Neural cell (in vitro differentiated cells): ENCODE results near the gene GINS3. TPM values are rescaled to one million over a fixed set of nuclear protein-coding genes. Genes with fewer than 3 reads are reported as not detected.
"Not testable (repeated sequence)": the region's sequence is repeated elsewhere in the genome, so short reads cannot be mapped to it uniquely, and the experiment has no call there.

Source experiments
- H2AFZ ChIP-seq: fragments of 200-600, 300-800 bp; sonication (generic), shearing (Covaris generic); 2 replicates; pipeline ENCODE4 v1.6.0; 2014; ENCODE audit warnings: low read depth, mild to moderate bottlenecking, antibody characterized with exemption, low read length, moderate library complexity
- H3F3A ChIP-seq: fragments of 200-600 bp; shearing (Covaris generic); 2 replicates; pipeline ENCODE4 v1.6.1; 2016; ENCODE audit warnings: mild to moderate bottlenecking, moderate library complexity, mixed read lengths, antibody characterized with exemption, low read length; ENCODE audit not compliant: insufficient read depth, poor library complexity, severe bottlenecking
- H3K27ac ChIP-seq: fragments of 200-600, 300-800 bp; sonication (generic), shearing (Covaris generic); 2 replicates; pipeline ENCODE4 v1.5.1; 2014; ENCODE audit warnings: mild to moderate bottlenecking, low read length, moderate library complexity
- H3K27me3 ChIP-seq: fragments of 300-800, 200-600 bp; sonication (generic), shearing (Covaris generic); 2 replicates; pipeline ENCODE4 v1.6.0; 2014; ENCODE audit warnings: mild to moderate bottlenecking, low read depth, low read length, moderate library complexity; ENCODE audit not compliant: insufficient read depth
- H3K36me3 ChIP-seq: fragments of 300-800, 200-600 bp; sonication (generic), shearing (Covaris generic); 2 replicates; pipeline ENCODE4 v1.5.1; 2014; ENCODE audit warnings: mild to moderate bottlenecking, antibody characterized with exemption, low read length, moderate library complexity; ENCODE audit not compliant: insufficient read depth
- H3K4me2 ChIP-seq: fragments of 300-800, 200-600 bp; sonication (generic), shearing (Covaris generic); 2 replicates; pipeline ENCODE4 v1.6.0; 2014; ENCODE audit warnings: mild to moderate bottlenecking, low read length
- H3K4me3 ChIP-seq: fragments of 300-800, 200-600 bp; sonication (generic), shearing (Covaris generic); 2 replicates; pipeline ENCODE4 v1.5.1; 2014; ENCODE audit warnings: mild to moderate bottlenecking, low read length, moderate library complexity
- H3K79me2 ChIP-seq: fragments of 200-600 bp; shearing (Covaris generic); replicated peaks from 2 replicates; pipeline ENCODE4 v1.6.0; 2014; ENCODE audit warnings: mild to moderate bottlenecking, low read length, moderate library complexity; ENCODE audit not compliant: insufficient read depth
- H3K9ac ChIP-seq: fragments of 300-800, 200-600 bp; sonication (generic), shearing (Covaris generic); 2 replicates; pipeline ENCODE4 v1.6.1; 2016; ENCODE audit warnings: mild to moderate bottlenecking, low read length, mixed read lengths
- H3K9me2 ChIP-seq: fragments of 200-600 bp; shearing (Covaris generic); 2 replicates; pipeline ENCODE4 v1.6.1; 2016; ENCODE audit warnings: mild to moderate bottlenecking, low read length, mixed read lengths; ENCODE audit not compliant: insufficient read depth
- H3K9me3 ChIP-seq: fragments of 200-600, 300-800 bp; sonication (generic), shearing (Covaris generic); 2 replicates; pipeline ENCODE4 v1.6.1; 2016; ENCODE audit warnings: mild to moderate bottlenecking, mixed run types, low read length, moderate library complexity, mixed read lengths
- H4K20me1 ChIP-seq: fragments of 200-600 bp; shearing (Covaris generic); 2 replicates; pipeline ENCODE4 v1.6.1; 2016; ENCODE audit warnings: mild to moderate bottlenecking, mixed run types; ENCODE audit not compliant: insufficient read depth
- CTCF ChIP-seq: fragments of 450-650 bp; IDR thresholded peaks from 2 replicates; pipeline ENCODE4 v1.5.1; 2014; ENCODE audit warnings: antibody characterized with exemption, mild to moderate bottlenecking, moderate library complexity; ENCODE audit not compliant: poor library complexity, severe bottlenecking
- EP300 ChIP-seq: fragments of 450-650 bp; conservative IDR thresholded peaks from 2 replicates; pipeline ENCODE4 v1.6.1; 2014; ENCODE audit warnings: antibody characterized with exemption, mild to moderate bottlenecking, moderate library complexity; ENCODE audit not compliant: poor library complexity, severe bottlenecking
- EZH2 ChIP-seq: fragments of 200-600, 300-800 bp; shearing (Covaris generic), sonication (generic); IDR thresholded peaks from 2 replicates; pipeline ENCODE4 v1.6.1; 2014; ENCODE audit warnings: antibody characterized with exemption, low read length, borderline replicate concordance, mild to moderate bottlenecking; ENCODE audit not compliant: insufficient read depth, poor library complexity, severe bottlenecking
- MXI1 ChIP-seq: fragments of 450-650 bp; conservative IDR thresholded peaks from 2 replicates; pipeline ENCODE4 v1.6.1; 2014; ENCODE audit warnings: antibody characterized with exemption, mild to moderate bottlenecking; ENCODE audit not compliant: poor library complexity, severe bottlenecking
- POLR2AphosphoS5 ChIP-seq: IDR thresholded peaks from 2 replicates; pipeline ENCODE4 v1.6.1; 2012
- RAD21 ChIP-seq: fragments of 450-650 bp; conservative IDR thresholded peaks from 2 replicates; pipeline ENCODE4 v1.6.1; 2014; ENCODE audit warnings: antibody characterized with exemption, mild to moderate bottlenecking, moderate library complexity
- REST ChIP-seq: IDR thresholded peaks from 2 replicates; pipeline ENCODE4 v1.6.1; 2012; ENCODE audit warnings: borderline replicate concordance
- SMC3 ChIP-seq: fragments of 450-650 bp; conservative IDR thresholded peaks from 2 replicates; pipeline ENCODE4 v1.6.1; 2014; ENCODE audit warnings: antibody characterized with exemption, mild to moderate bottlenecking, moderate library complexity; ENCODE audit not compliant: poor library complexity
- TAF1 ChIP-seq: IDR thresholded peaks from 2 replicates; pipeline ENCODE4 v1.6.1; 2012; ENCODE audit warnings: low read depth
- polyA plus RNA-seq: library from polyadenylated mRNA; depleted of rRNA; stranded (reverse); fragments of >200 nt; gene quantifications from 2 replicates; pipeline ENCODE4 v1.2.3, GENCODE V29; 2014

The GINS3 gene
- polyA plus RNA-seq, 1 donor from 2014 or later = 4.3 TPM

GRCh38 chr16:58415961-58416360, 23.7 kb downstream of the GINS3 start:
- H2AFZ ChIP-seq, H4K20me1 ChIP-seq, H3K9me2 ChIP-seq, H3K9me3 ChIP-seq, H3K9ac ChIP-seq, H3K36me3 ChIP-seq, H3K27me3 ChIP-seq, H3F3A ChIP-seq, H3K4me2 ChIP-seq, H3K4me3 ChIP-seq, H3K27ac ChIP-seq, H3K79me2 ChIP-seq: not testable (repeated sequence)

- no peaks in the 10 kb centered on the region for H3K27me3 ChIP-seq
These were observed 24.8 kb downstream of the GINS3 start for GRCh38 chr16:58417035-58417434.

More at GRCh38 chr16:58417035-58417434, 24.8 kb downstream of the GINS3 start:
- H4K20me1 ChIP-seq = no peaks in the 10 kb centered on the region
- TF ChIP-seq POLR2AphosphoS5 (no peak), EZH2 (no peak), REST (no peak), MXI1 (no peak), EP300 (no peak), SMC3 (no peak), RAD21 (no peak), TAF1 (no peak), CTCF (no peak)
- H3K79me2 ChIP-seq = no peaks in the 10 kb centered on the region
- no peak overlapping the region for H3K4me2 ChIP-seq
- H3F3A ChIP-seq = no peaks in the 10 kb centered on the region
- H2AFZ ChIP-seq = no peak overlapping the region
- H3K4me3 ChIP-seq = no peak overlapping the region
- no peaks in the 10 kb centered on the region for H3K9me2 ChIP-seq
- H3K36me3 ChIP-seq = no peaks in the 10 kb centered on the region
- no peak overlapping the region for H3K9ac ChIP-seq
- H3K27ac ChIP-seq = no peak overlapping the region
- H3K9me3 ChIP-seq = no peaks in the 10 kb centered on the region
